Measurements from ENCODE around the gene FSTL5.

Gene FSTL5

GRCh38 chr4:161827013-161827412 lies 336.8 kb downstream of the FSTL5 start:
- TF ChIP-seq FOXP2 (optimal IDR thresholded peaks at IDR 0.05; ENCODE audit: borderline replicate concordance, extremely low read depth, extremely low read length, insufficient read depth) (no peak), REST (IDR thresholded peaks at IDR 0.05; ENCODE audit: insufficient read depth in 1 of 2, low read depth in 2 of 2, low read length in 2 of 2) (no peak), TAF1 (IDR thresholded peaks at IDR 0.05; ENCODE audit: borderline replicate concordance, insufficient read depth, low read length) (no peak), SIN3A (IDR thresholded peaks at IDR 0.05; ENCODE audit: borderline replicate concordance, insufficient read depth, low read length) (no peak), POLR2AphosphoS5 (IDR thresholded peaks at IDR 0.05; ENCODE audit: low read depth, low read length) (no peak)

GRCh38 chr4:161823450-161823849 lies 340.4 kb downstream of the FSTL5 start:
- TF ChIP-seq TAF1 (IDR thresholded peaks at IDR 0.05; ENCODE audit: borderline replicate concordance, insufficient read depth, low read length) (no peak), FOXP2 (optimal IDR thresholded peaks at IDR 0.05; ENCODE audit: borderline replicate concordance, extremely low read depth, extremely low read length, insufficient read depth) (no peak), SIN3A (IDR thresholded peaks at IDR 0.05; ENCODE audit: borderline replicate concordance, insufficient read depth, low read length) (no peak), POLR2AphosphoS5 (IDR thresholded peaks at IDR 0.05; ENCODE audit: low read depth, low read length) (no peak), REST (IDR thresholded peaks at IDR 0.05; ENCODE audit: insufficient read depth in 1 of 2, low read depth in 2 of 2, low read length in 2 of 2) (no peak)

- no peak for TF ChIP-seq SIN3A (IDR thresholded peaks at IDR 0.05; ENCODE audit: borderline replicate concordance, insufficient read depth, low read length)
- TF ChIP-seq POLR2AphosphoS5 (IDR thresholded peaks at IDR 0.05; ENCODE audit: low read depth, low read length) = no peak
- TF ChIP-seq FOXP2 (optimal IDR thresholded peaks at IDR 0.05; ENCODE audit: borderline replicate concordance, extremely low read depth, extremely low read length, insufficient read depth) = no peak
- TF ChIP-seq TAF1 (IDR thresholded peaks at IDR 0.05; ENCODE audit: borderline replicate concordance, insufficient read depth, low read length) = no peak
- no peak for TF ChIP-seq REST (IDR thresholded peaks at IDR 0.05; ENCODE audit: insufficient read depth in 1 of 2, low read depth in 2 of 2, low read length in 2 of 2)
These were observed 341.6 kb downstream of the FSTL5 start for GRCh38 chr4:161822174-161822573.

- TF ChIP-seq TAF1 (IDR thresholded peaks at IDR 0.05; ENCODE audit: borderline replicate concordance, insufficient read depth, low read length) = no peak
- no peak for TF ChIP-seq SIN3A (IDR thresholded peaks at IDR 0.05; ENCODE audit: borderline replicate concordance, insufficient read depth, low read length)
- TF ChIP-seq POLR2AphosphoS5 (IDR thresholded peaks at IDR 0.05; ENCODE audit: low read depth, low read length) = peak; percentile 33; the same call in 1 of the 2 replicates
These were observed 345.9 kb downstream of the FSTL5 start for GRCh38 chr4:161817914-161818313.

- TF ChIP-seq FOXP2 (optimal IDR thresholded peaks at IDR 0.05; ENCODE audit: borderline replicate concordance, extremely low read depth, extremely low read length, insufficient read depth) (no peak), REST (IDR thresholded peaks at IDR 0.05; ENCODE audit: insufficient read depth in 1 of 2, low read depth in 2 of 2, low read length in 2 of 2) (no peak), POLR2AphosphoS5 (IDR thresholded peaks at IDR 0.05; ENCODE audit: low read depth, low read length) (no peak), SIN3A (IDR thresholded peaks at IDR 0.05; ENCODE audit: borderline replicate concordance, insufficient read depth, low read length) (no peak), TAF1 (IDR thresholded peaks at IDR 0.05; ENCODE audit: borderline replicate concordance, insufficient read depth, low read length) (no peak)
These were observed 346.8 kb downstream of the FSTL5 start for GRCh38 chr4:161816958-161817357.
